ENCODE results near the gene TUT1.

DNA sequence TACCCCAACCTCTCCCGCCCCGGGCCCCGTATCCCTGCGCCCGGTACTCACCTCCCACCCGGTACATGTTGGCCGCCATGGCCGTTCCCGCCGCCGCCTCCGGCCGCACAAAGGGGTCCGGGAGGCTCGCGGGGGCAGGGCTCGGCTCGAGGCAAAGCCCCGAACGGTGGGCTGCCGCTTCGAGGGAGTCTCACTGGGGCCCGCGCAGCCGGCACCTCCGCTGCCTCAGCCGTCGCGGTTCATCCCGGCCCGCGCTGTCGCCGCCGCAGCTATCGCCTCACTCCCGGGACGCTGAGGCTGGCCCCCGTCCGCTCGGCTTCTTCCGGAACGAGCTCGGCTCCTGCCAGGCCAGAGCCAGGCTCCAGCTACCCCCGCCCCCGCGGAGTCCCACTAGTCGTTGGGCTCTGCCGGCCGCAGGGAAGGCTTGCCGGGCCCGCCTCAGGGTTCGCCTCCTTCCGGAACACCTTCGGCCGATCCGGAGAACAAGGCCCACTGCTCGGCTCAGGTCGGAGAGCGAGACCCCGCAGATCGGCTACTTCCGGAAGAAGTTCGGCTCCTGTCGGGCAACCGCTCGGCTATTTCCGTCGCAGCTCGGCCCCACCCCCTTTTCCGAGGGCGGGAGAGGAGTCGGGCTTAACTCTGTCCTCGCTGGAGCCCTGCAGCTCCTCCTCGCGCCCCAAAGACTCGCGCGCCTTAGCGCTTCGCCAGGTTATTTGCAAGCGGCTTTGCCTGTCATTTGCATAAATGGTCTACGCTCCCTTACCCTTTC is 10.2 kb upstream of the TUT1 start, which contains the start of gene MTA2:
- TF ChIP-seq GATA2 (IDR thresholded peaks at IDR 0.05; ENCODE audit: low read depth, low read length) = no peak
- TF ChIP-seq GATA3 (IDR thresholded peaks at IDR 0.05; ENCODE audit: low read depth, low read length) = no peak

All from SH-SY5Y (cell line).